OCI-LY7 (cell line): ENCODE measurements around the gene B3GALT6.

Experiments
- EZH2phosphoT487 ChIP-seq: fragments of 200-600 bp; sonication (generic); IDR thresholded peaks from 2 replicates; pipeline ENCODE4 v1.6.1; 2018; ENCODE audit warnings: low read depth, borderline replicate concordance, mild to moderate bottlenecking, mixed run types, antibody characterized with exemption, low read length, moderate library complexity, mixed read lengths
- TF ChIP-seq, protein P1 (sequence below): fragments of 200-600 bp; sonication (generic); conservative IDR thresholded peaks from 2 replicates; pipeline ENCODE4 v1.5.1; 2014; ENCODE audit warnings: mild to moderate bottlenecking, antibody characterized with exemption, low read length, moderate library complexity, mixed read lengths

DNA sequence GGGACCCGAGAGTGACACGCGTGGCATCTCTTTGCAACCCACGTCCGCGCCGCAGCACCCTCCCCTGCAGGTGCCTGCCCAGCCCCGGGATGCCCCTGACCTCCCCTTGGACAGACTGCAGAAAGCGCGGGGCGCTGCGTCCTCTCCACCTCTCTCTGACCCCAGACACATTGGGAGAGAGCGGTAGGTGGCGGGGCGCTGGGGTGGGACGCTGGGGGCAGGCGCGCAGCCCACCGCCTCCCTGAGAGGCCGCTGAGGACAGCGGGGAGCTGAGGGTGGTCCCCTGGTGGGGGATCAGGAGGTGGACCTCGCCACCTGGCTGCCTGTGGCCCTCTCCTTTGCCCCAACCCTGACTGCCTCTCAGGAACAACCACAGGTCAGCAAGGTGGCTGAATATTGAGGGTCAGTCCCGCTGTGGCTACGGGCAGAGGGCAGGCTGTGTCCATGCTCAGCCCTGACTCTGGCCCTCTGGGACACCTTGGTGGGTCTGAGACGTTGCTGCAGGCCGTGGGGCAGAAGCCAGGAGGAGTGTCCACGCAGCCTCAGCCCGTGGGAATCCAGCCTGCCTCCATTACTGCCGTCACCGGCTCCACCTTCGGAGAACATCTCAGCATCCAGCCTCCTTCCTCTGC, 42.4 kb downstream of the B3GALT6 start:
- TF ChIP-seq, protein P1, sequence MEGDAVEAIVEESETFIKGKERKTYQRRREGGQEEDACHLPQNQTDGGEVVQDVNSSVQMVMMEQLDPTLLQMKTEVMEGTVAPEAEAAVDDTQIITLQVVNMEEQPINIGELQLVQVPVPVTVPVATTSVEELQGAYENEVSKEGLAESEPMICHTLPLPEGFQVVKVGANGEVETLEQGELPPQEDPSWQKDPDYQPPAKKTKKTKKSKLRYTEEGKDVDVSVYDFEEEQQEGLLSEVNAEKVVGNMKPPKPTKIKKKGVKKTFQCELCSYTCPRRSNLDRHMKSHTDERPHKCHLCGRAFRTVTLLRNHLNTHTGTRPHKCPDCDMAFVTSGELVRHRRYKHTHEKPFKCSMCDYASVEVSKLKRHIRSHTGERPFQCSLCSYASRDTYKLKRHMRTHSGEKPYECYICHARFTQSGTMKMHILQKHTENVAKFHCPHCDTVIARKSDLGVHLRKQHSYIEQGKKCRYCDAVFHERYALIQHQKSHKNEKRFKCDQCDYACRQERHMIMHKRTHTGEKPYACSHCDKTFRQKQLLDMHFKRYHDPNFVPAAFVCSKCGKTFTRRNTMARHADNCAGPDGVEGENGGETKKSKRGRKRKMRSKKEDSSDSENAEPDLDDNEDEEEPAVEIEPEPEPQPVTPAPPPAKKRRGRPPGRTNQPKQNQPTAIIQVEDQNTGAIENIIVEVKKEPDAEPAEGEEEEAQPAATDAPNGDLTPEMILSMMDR: no peak
- no peak for TF ChIP-seq EZH2phosphoT487
